Measurements from ENCODE around the gene ABCA4.

The ABCA4 gene

GRCh38 chr1:94056171-94056570 is 64.8 kb downstream of the ABCA4 start (continued):
- TF ChIP-seq ZBTB49 (tag by site-specific recombination; IDR thresholded peaks at IDR 0.05; ENCODE audit: low read depth) (no peak), ZNF133 (tag by site-specific recombination; IDR thresholded peaks at IDR 0.05) (no peak), ZNF473 (tag by site-specific recombination; IDR thresholded peaks at IDR 0.05) (no peak), ZNF280C (tag by site-specific recombination; IDR thresholded peaks at IDR 0.05) (no peak), ZNF324 (tag by site-specific recombination; IDR thresholded peaks at IDR 0.05) (no peak), ZNF449 (tag by site-specific recombination; IDR thresholded peaks at IDR 0.05) (no peak), ZNF514 (tag by site-specific recombination; IDR thresholded peaks at IDR 0.05) (no peak), ZNF561 (tag by site-specific recombination; IDR thresholded peaks at IDR 0.05; ENCODE audit: borderline replicate concordance) (no peak)

GRCh38 chr1:94055459-94056122 is 65.4 kb downstream of the ABCA4 start:
- ChIA-PET CTCF (interaction anchor here (1.2 to 13.9 kb wide), 5 partner anchors 8 to 276 kb away, joined by 3 to 389 read pairs (median 17); no protein-coding TSS in a partner anchor), POLR2A (no interaction called here)
- no peak for TF ChIP-seq TCF7L2 (IDR thresholded peaks at IDR 0.05; ENCODE audit: borderline replicate concordance, low read depth, low read length)
- no peak for TF ChIP-seq ZNF544 (tag by site-specific recombination; IDR thresholded peaks at IDR 0.05)
- TF ChIP-seq EGR2 (tag by site-specific recombination; IDR thresholded peaks at IDR 0.05; ENCODE audit: low read depth): peak; percentile 55
- no peak for TF ChIP-seq ZBTB7A (tag by site-specific recombination; IDR thresholded peaks at IDR 0.05; ENCODE audit: low read depth)
- TF ChIP-seq GLIS2 (tag by site-specific recombination; IDR thresholded peaks at IDR 0.05): no peak
- TF ChIP-seq ZEB2 (tag by site-specific recombination; IDR thresholded peaks at IDR 0.05): no peak
- TF ChIP-seq ZNF585B (tag by site-specific recombination; IDR thresholded peaks at IDR 0.05): no peak
- TF ChIP-seq ZNF391 (tag by site-specific recombination; IDR thresholded peaks at IDR 0.05; ENCODE audit: borderline replicate concordance, low read depth): no peak
- no peak for TF ChIP-seq SETDB1 (IDR thresholded peaks at IDR 0.05; ENCODE audit: insufficient read length, low read length)
- TF ChIP-seq ZNF776 (tag by site-specific recombination; IDR thresholded peaks at IDR 0.05; ENCODE audit: borderline replicate concordance): no peak
- TF ChIP-seq ZFHX2 (tag by site-specific recombination; conservative IDR thresholded peaks at IDR 0.05): peak; percentile 19; the same call in 1 of the 2 replicates
- TF ChIP-seq HOXD13 (CRISPR knock-in tag; IDR thresholded peaks at IDR 0.05; ENCODE audit: borderline replicate concordance): no peak
- TF ChIP-seq ZNF211 (tag by site-specific recombination; IDR thresholded peaks at IDR 0.05; ENCODE audit: low read depth): no peak
- no peak for TF ChIP-seq ZNF157 (tag by site-specific recombination; IDR thresholded peaks at IDR 0.05)
- H3K9me3 ChIP-seq (ENCODE audit: control insufficient read depth, insufficient read depth, low read depth, low read length): no peaks in the 10 kb centered on the region
- H3K27ac ChIP-seq (ENCODE audit: extremely low read depth, low read depth, low read length): no peak overlapping the region
- H3K4me3 ChIP-seq (ENCODE audit: low read depth, low read length): no peak overlapping the region
- H3K36me3 ChIP-seq (ENCODE audit: control insufficient read depth in 2 of 2, insufficient read depth in 1 of 2, low read length in 2 of 2): no peaks in the 10 kb centered on the region
- H3K4me1 ChIP-seq (ENCODE audit: control insufficient read depth, insufficient read depth, low read length): no peaks in the 10 kb centered on the region

Data from HEK293 (cell line).